Natural killer cell treated with Interleukin-12 subunit alpha and Interleukin-12 subunit beta and Interleukin-15 and Interleukin-18, amount 100 ng/mL, for 72 hours (primary cell): ENCODE data around the gene MEA1. TPM values are rescaled to one million over a fixed set of nuclear protein-coding genes. Genes with fewer than 3 reads are reported as not detected.
"Not testable (repeated sequence)": the region's sequence is repeated elsewhere in the genome, so short reads cannot be mapped to it uniquely, and the experiment has no call there.

Experiments
- ATAC-seq, 2 donors: fragments of 150-1000 bp; cut with Tn5 transposase in 1 of 2; sonication (Bioruptor Pico), chemical (Tn5 transposase) in 1 of 2; 2 replicates each; pipeline ENCODE4 v1.10.0; 2021
- DNase-seq: peaks from one replicate; pipeline ENCODE4 v3.0.0; 2022; ENCODE audit warnings: low spot score
- H3K27ac Mint-ChIP-seq, 2 donors: 1 replicate in 1 of 2; 2 replicates in 1 of 2; pipeline ENCODE4 v1.8.0; 2022; ENCODE audit warnings: mixed read lengths in 2 of 2, mild to moderate bottlenecking in 1 of 2, moderate library complexity in 1 of 2
- H3K27me3 Mint-ChIP-seq, 2 donors: 1 replicate in 1 of 2; 2 replicates in 1 of 2; pipeline ENCODE4 v1.8.0; 2022; ENCODE audit warnings: mixed read lengths in 2 of 2
- H3K36me3 Mint-ChIP-seq: one replicate; pipeline ENCODE4 v1.8.0; 2022; ENCODE audit warnings: mixed read lengths
- H3K4me1 Mint-ChIP-seq, 2 donors: 1 replicate in 1 of 2; 2 replicates in 1 of 2; pipeline ENCODE4 v1.8.0; 2022; ENCODE audit warnings: low read depth in 2 of 2, mixed read lengths in 2 of 2, mild to moderate bottlenecking in 1 of 2
- H3K4me3 Mint-ChIP-seq: one replicate; pipeline ENCODE4 v1.8.0; 2022; ENCODE audit warnings: mixed read lengths
- H3K9me3 Mint-ChIP-seq: 2 replicates; pipeline ENCODE4 v1.8.0; 2022; ENCODE audit warnings: mixed read lengths
- total RNA-seq, 2 donors: library from RNA; stranded (reverse); gene quantifications; one replicate each; pipeline ENCODE4 v1.2.3, GENCODE V29; 2022

The MEA1 gene
- total RNA-seq, 2 donors from 2014 or later, result 55.7 to 77.8 TPM

GRCh38 chr6:43052225-43052841 is 38.6 kb upstream of the MEA1 start:
- no peaks in the 10 kb centered on the region for H3K9me3 Mint-ChIP-seq
- H3K4me3 Mint-ChIP-seq, result peak overlapping the region; percentile 96
- DNase-seq (no peak), ATAC-seq (no peak)
- peak overlapping the region; percentile 94 to 98 for H3K27ac Mint-ChIP-seq
- peaks cover 38 to 46% of the 10 kb centered on the region in 2 donors for H3K4me1 Mint-ChIP-seq
- H3K36me3 Mint-ChIP-seq, result no peaks in the 10 kb centered on the region
- H3K27me3 Mint-ChIP-seq, result no peaks in the 10 kb centered on the region

GRCh38 chr6:43050981-43051380 is 37.2 kb upstream of the MEA1 start:
- no peaks in the 10 kb centered on the region for H3K36me3 Mint-ChIP-seq
- no peaks in the 10 kb centered on the region for H3K9me3 Mint-ChIP-seq
- H3K4me3 Mint-ChIP-seq, result no peak overlapping the region
- no peaks in the 10 kb centered on the region for H3K27me3 Mint-ChIP-seq
- DNase-seq, result no peak
- ATAC-seq, result no peak
- H3K27ac Mint-ChIP-seq, result peak overlapping the region in 1 of 2 donors; percentile 69
- H3K4me1 Mint-ChIP-seq, result peaks cover 38 to 45% of the 10 kb centered on the region in 2 donors

GRCh38 chr6:43047998-43048397 is 34.3 kb upstream of the MEA1 start:
- ATAC-seq (no peak), DNase-seq (no peak)
- no peaks in the 10 kb centered on the region for H3K36me3 Mint-ChIP-seq
- no peak overlapping the region for H3K27ac Mint-ChIP-seq
- H3K27me3 Mint-ChIP-seq, result no peaks in the 10 kb centered on the region
- H3K4me3 Mint-ChIP-seq, result no peak overlapping the region
- peaks cover 26 to 28% of the 10 kb centered on the region in 2 donors for H3K4me1 Mint-ChIP-seq
- no peaks in the 10 kb centered on the region for H3K9me3 Mint-ChIP-seq

- Mint-ChIP-seq H3K27me3 (no peaks in the 10 kb centered on the region), H3K9me3 (no peaks in the 10 kb centered on the region), H3K4me1 (peaks cover 4 to 10% of the 10 kb centered on the region in 2 donors), H3K27ac (no peak overlapping the region), H3K36me3 (no peaks in the 10 kb centered on the region), H3K4me3 (no peak overlapping the region)
- ATAC-seq (no peak), DNase-seq (no peak)
Measured at GRCh38 chr6:43045371-43045930, 31.7 kb upstream of the MEA1 start.

GRCh38 chr6:43043310-43043709 is 29.6 kb upstream of the MEA1 start:
- Mint-ChIP-seq H3K27ac (no peak overlapping the region), H3K4me1 (peaks cover 0 to 8% of the 10 kb centered on the region in 2 donors), H3K9me3 (no peaks in the 10 kb centered on the region), H3K27me3 (no peaks in the 10 kb centered on the region), H3K4me3 (no peak overlapping the region), H3K36me3 (no peaks in the 10 kb centered on the region)
- ATAC-seq (no peak), DNase-seq (no peak)

GRCh38 chr6:43041475-43041874 is 27.7 kb upstream of the MEA1 start:
- H3K27ac Mint-ChIP-seq, H3K27me3 Mint-ChIP-seq, H3K9me3 Mint-ChIP-seq, H3K4me3 Mint-ChIP-seq, H3K4me1 Mint-ChIP-seq, H3K36me3 Mint-ChIP-seq, DNase-seq, ATAC-seq: not testable (repeated sequence)

- Mint-ChIP-seq H3K27me3 (no peaks in the 10 kb centered on the region), H3K36me3 (no peaks in the 10 kb centered on the region), H3K27ac (no peak overlapping the region), H3K4me1 (peaks cover 0 to 10% of the 10 kb centered on the region in 2 donors), H3K4me3 (no peak overlapping the region), H3K9me3 (no peaks in the 10 kb centered on the region)
- no peak for ATAC-seq
- DNase-seq, result no peak
Measured at GRCh38 chr6:43040542-43041257, 27.0 kb upstream of the MEA1 start.

GRCh38 chr6:43038727-43039126 is 25.0 kb upstream of the MEA1 start:
- H3K4me1 Mint-ChIP-seq, result peaks cover 5 to 17% of the 10 kb centered on the region in 2 donors
- no peak for ATAC-seq
- H3K9me3 Mint-ChIP-seq, result no peaks in the 10 kb centered on the region
- H3K27me3 Mint-ChIP-seq, result no peaks in the 10 kb centered on the region
- no peak overlapping the region for H3K4me3 Mint-ChIP-seq
- no peak for DNase-seq
- no peaks in the 10 kb centered on the region for H3K36me3 Mint-ChIP-seq
- no peak overlapping the region for H3K27ac Mint-ChIP-seq

- DNase-seq, result no peak
- Mint-ChIP-seq H3K4me3 (no peak overlapping the region), H3K9me3 (no peaks in the 10 kb centered on the region), H3K36me3 (no peaks in the 10 kb centered on the region), H3K27me3 (no peaks in the 10 kb centered on the region), H3K27ac (no peak overlapping the region), H3K4me1 (peaks cover 14 to 24% of the 10 kb centered on the region in 2 donors)
- no peak for ATAC-seq
Measured at GRCh38 chr6:43037706-43038105, 24.0 kb upstream of the MEA1 start.

GRCh38 chr6:43037197-43037596 is 23.5 kb upstream of the MEA1 start:
- DNase-seq, result no peak
- Mint-ChIP-seq H3K4me1 (peaks cover 14 to 24% of the 10 kb centered on the region in 2 donors), H3K9me3 (no peaks in the 10 kb centered on the region), H3K4me3 (no peak overlapping the region), H3K36me3 (no peaks in the 10 kb centered on the region), H3K27me3 (no peaks in the 10 kb centered on the region), H3K27ac (no peak overlapping the region)
- no peak for ATAC-seq

GRCh38 chr6:43036712-43037111 is 23.0 kb upstream of the MEA1 start:
- ATAC-seq, result no peak
- Mint-ChIP-seq H3K36me3 (peaks cover 3% of the 10 kb centered on the region), H3K9me3 (no peaks in the 10 kb centered on the region), H3K4me1 (peaks cover 16 to 28% of the 10 kb centered on the region in 2 donors), H3K27me3 (no peaks in the 10 kb centered on the region), H3K27ac (no peak overlapping the region), H3K4me3 (no peak overlapping the region)
- DNase-seq, result no peak

- Mint-ChIP-seq H3K27ac (peak overlapping the region in 1 of 2 donors; percentile 84), H3K27me3 (no peaks in the 10 kb centered on the region), H3K9me3 (no peaks in the 10 kb centered on the region), H3K36me3 (peaks cover 7% of the 10 kb centered on the region), H3K4me1 (peaks cover 19 to 30% of the 10 kb centered on the region in 2 donors), H3K4me3 (no peak overlapping the region)
- DNase-seq (no peak), ATAC-seq (no peak)
Measured at GRCh38 chr6:43035495-43036194, 21.9 kb upstream of the MEA1 start.

GRCh38 chr6:43034190-43034525 is 20.4 kb upstream of the MEA1 start:
- Mint-ChIP-seq H3K27ac (peak overlapping the region; percentile 70 to 84), H3K27me3 (no peaks in the 10 kb centered on the region), H3K36me3 (peaks cover 7% of the 10 kb centered on the region), H3K9me3 (no peaks in the 10 kb centered on the region), H3K4me1 (peaks cover 19 to 27% of the 10 kb centered on the region in 2 donors), H3K4me3 (peak overlapping the region; percentile 11)
- DNase-seq (no peak), ATAC-seq (no peak)
